HG03108 (cell line): ENCODE measurements around the gene SPSB4.

Source experiments
- ATAC-seq: cut with Tn5 transposase; IDR thresholded peaks from one replicate; pipeline ENCODE4 v1.9.1; 2021; ENCODE audit warnings: moderate library complexity; ENCODE audit not compliant: unreplicated experiment

The SPSB4 gene

DNA sequence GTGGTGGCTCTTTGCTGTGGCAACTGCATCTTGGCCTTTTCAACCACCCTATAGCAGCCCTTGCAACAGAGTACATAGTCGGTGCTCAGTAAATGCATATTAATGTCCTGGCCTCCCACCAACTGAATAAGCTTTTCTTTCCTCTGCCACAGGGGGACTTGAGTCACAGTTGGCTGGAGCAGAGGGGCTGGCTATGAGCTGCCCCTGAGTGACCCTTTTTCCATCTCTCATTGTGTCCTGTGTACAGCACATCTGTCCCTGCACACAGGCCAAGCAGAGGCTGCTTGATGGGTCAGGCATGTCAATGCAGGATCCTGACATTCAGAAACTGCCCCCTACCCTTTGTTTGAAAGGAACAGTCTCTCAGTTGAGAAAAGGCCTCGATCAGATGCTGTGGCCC lies 22.4 kb downstream of the SPSB4 start:
- ATAC-seq = no peak

DNA sequence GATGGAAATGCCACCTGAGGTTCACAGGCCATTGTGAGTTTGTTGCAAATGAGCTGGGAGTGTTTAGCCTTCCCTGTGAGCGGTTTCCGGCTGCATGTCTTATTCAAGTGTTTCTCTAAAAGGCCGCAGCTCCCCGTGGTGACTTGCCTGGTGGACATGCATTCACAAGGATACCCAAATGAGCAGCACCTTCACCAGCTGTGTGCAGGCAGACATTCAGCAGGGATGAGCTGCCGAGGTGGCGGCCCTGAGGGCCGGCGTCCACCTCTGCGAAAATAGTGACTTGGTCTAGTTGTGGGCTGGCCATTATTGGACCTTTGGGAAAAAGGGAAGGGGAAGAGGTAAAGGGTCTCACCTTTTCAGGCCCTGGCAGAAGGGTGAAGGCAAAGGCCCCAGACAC lies 23.4 kb downstream of the SPSB4 start:
- no peak for ATAC-seq

DNA sequence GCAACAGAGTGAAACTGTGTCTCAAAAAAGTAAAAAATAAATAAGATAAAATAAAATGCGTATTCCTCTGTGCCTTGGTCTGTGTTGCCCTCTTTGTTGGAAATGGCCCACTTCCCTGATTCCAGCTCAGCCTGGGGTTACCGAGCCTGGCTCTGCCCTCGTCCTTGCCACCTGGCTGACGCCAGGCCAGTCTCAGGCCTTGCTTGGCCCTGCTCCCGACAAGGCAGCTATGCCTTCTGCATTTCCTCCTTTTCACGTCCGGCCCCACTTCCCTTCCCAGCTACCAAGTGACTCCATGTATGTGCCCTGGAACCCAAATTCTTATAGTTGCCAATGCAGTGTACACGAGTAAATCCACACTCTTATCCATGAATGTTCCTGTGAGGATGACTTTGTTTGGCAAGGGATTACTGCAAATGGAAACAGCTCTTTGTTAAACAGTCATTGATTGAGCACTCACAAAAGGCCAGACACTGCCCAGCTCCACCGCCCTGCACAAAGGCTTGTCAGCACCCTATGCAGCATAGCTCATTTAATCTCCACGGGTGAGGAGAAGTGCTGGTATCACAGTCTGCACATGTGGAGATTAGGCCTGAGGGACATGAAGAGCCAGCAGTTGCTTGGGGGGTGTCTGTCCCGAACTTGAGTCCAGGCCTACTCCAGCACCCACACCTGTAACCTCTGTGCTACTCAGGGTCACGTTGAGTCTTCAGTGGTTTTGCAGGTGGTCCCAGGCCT lies 25.1 kb downstream of the SPSB4 start:
- ATAC-seq = no peak

DNA sequence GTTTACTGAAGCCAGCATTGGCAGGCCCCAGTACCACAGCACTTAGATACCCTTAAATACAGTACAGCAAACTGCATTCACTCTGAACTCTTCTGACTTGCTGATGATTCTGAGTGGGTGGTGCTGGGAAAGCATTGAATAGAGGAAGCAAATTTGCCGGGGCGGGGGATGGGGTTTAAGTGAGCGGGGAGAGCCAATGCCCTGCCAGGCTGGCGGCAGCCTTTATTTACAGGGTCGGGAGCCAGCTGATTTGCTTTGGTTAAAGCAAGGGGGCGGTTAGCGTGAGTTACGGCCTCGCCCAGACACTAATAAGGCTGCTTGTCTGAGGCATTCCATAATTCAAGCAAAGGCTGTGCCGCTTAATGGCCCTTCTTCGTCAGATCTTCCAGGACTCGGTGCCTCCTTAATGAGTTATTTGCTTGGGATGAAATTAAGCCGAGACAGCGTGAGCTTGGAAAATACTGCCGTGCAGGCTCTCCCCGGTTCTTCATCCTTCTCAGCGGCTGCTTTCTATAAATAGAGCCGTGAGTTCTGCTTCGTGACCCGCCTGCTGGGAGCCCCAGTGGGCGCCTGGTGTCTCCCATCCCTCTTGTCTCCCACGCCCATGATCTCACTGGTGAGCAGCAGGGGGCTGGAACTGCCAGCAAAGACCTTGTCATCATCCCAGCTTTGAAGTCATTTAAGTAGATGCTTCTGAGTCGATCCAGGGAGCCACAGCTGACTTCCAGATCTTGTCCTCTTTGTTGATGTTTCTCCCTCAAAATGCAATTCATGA lies 25.8 kb downstream of the SPSB4 start:
- no peak for ATAC-seq

DNA sequence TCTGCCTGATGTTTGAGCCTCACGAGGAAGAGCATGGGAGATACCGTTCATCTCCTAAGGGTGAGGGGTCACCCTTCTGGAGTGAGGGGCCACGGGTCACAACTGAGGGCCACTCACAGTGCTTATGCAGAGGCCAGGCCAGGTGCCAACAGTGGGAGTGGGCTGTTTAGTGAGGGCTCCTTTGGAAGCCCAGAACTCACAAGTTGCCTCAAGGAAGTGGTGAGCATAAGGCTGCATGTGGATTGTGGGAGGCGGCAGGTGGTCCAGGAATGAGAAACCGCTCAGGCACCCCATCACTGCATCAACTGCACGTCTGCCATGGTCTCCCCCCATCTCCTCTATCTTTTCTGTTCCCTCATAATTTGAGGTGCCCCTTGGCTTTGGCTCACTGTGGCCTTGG lies 26.5 kb downstream of the SPSB4 start:
- no peak for ATAC-seq

DNA sequence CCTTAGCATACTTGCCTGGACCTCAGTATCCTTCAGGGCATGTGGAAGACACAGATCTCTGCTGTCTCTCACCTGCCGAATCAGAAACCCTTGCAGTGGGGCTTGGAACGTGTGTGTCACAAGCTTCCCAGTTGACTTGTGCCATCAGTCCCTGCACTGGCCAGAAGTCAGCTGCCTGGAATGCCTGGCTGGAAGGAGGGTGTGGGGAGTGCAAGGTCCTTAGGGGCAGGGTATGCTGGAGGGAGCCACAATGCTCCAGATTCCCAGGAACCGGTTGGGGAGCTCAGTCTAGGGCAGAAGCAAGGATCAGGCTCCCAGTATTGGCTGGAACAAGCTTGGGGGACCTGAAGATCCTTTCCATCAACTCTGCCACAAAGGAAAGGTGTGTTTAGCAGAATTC lies 27.1 kb downstream of the SPSB4 start:
- no peak for ATAC-seq

DNA sequence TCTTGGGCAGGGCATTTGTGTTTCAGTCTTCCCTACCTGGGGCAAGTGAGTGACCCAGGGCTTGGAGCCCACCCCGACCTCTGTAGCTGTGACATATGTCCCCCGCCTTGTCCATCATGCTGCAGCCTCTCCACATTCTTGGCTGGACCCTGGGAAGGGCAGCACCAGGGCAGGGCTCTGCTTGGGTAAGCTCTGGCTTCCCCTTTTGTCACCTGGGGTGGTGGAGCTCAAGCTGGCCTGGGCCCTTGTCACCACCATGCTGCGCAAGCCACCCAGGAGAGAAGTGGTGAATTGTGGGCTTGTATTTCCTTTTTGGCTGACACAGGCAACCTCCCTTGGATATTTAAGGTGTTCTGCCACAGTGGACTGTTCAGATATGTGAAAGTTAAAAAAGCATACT lies 29.3 kb downstream of the SPSB4 start:
- no peak for ATAC-seq

DNA sequence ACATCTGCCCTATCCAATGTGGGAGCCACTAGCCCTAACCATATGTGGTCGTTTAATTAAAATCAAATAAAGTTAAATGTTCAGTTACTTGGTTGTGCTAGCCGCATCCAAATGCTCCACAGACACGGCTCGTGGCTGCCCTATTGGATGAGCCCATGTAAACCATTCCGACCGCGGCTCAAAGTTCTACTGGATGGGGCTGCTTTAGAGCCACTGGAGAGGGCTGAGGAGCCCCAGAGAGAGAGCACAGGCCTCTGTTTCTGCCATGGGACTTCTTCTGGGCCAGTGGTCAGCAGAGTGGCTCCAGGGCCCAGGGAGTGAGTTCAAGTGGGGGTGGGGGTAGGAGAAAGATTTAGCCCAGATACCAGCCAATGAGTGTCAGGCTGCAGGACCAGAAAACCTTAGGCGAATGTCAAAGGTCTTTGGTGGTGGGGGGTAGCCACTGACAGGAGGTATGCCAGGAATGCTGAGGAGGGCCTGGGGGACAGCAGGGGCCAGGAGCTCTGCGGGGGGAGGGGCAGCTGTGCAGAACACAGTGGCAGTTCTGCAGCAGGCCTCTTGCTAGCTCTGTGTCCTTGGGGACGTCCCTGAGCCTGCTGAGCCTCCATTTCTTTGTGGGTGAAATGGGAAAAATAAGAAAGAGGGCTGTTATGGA lies 30.1 kb downstream of the SPSB4 start:
- ATAC-seq = no peak

DNA sequence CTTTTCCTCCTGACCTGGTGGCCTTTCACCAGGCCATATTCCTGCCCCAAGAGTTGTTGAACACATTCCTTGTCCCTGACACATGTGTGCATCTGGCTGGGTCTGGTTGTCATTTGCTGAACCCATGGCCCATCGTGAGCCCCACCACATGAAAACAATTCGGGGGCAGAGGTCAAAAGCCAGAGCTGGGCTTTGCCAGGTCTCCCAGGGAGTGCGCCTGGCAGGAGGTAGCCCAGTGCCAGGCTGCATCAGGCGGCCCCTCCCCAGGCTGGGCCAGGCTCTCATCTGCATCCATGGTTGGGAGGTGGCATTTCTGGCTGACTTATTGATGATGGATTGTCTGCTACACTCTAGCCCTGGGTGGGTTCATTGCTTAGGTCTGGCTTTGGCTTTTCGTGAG lies 30.9 kb downstream of the SPSB4 start:
- ATAC-seq = no peak

DNA sequence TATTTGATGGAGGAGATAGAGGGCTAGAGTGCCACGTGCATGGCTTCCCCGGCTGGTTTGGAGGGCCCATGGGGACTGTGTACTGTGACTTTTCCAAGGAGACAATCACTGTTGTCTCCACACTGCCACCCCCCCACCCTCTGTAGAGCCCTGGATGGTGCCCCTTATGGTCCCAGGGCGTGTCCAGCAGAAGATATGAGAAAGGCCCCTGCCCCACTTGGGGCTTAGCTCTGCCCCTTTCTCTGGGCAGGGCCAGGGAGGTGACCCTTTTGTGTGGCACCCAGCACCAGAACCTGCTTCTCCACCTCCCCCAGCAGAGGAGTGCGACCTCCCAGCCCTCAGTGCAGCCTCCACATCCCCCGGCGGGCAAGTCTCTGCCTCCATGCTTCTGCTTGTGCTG lies 32.1 kb downstream of the SPSB4 start:
- ATAC-seq = no peak

DNA sequence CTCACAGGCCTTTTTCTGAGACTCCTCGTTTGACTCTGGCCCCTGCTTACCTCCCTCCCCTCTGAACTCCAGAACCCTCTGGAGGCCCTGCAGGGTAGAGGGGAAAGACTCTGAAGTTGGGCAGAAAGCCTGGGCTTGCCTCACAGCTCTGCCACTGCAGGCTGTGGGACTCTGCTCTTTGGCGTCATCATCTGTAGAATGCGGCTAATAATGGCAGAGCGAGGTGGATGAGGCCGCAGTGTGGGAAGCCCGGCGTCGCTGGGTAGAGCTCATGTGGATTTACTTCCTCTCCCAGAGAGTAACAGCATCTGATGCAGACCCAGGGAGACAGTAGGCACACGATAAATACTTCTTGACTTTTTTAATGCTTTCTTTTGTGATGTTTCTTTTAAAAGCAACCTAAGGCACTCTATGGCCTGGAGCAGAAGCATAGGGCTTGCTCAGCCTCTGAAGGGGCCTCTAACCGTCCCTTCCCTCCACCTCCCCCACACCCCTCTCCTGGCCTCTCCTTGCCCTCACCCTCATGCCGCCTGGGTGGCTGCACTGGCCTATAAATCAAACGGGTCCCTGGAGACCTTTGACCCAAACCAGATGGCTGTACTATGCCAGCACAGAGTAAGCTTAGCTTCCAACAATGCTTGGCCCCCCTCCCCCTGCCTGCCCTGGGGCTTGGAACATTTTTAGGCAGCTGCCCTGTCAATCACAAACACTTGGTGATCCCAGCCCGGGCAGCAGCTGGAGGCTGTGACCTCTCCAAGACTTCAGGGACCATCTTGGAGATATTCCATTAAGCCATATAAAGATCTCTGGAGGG lies 32.9 kb downstream of the SPSB4 start:
- ATAC-seq = no peak

DNA sequence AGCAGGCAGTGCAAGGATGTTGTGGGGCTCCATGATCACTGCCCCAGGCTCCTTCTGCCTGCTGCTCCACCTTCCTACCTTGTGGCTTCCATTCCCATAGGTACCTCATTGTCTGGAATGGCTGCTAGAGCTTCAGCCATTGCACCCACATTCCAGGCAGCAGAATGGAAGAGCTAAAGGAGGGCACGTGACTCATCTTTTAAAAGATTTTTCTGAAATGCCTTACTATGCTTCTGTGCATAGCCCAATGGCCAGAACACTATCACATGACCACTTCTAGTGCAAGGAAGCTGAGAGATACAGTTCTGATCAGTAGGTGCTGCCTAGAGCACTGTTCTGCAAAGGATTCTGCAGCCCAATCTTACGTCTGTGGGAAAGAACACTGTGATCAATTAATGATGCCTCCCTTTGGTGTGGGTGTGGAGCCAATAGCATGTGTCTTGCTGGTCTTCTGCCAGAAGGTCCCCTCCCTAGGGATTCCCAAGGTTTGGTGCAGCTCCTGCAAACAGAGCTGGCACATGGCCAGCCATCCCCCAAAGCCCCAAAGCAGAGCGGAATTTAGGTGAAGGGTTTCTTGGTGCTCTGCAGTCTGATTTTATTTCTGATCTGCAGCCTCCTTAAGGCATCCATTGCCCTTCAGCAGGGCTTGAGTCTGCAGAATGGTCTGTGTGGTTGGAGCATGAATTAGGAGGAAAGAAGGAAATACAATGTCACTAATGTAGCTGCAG lies 34.4 kb downstream of the SPSB4 start:
- ATAC-seq = no peak

DNA sequence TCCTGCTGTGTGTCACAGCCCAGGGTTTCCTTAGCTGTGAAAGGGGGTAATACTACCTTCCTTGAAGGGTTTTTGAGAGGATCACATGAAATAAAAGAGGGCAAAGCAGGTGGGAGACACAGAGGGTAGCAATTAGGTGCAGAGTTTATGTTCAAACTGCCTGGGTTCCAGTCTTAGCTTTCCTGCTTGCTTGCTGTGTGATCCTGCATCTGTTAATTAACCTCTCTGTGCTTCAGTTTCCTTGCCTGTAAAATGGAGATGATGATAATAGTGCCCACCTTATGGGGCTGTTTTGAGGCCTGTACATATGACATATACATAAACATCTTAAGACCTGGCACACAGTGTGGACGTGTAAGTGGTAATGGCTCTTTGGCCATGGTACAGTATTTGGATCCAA lies 35.0 kb downstream of the SPSB4 start:
- no peak for ATAC-seq

DNA sequence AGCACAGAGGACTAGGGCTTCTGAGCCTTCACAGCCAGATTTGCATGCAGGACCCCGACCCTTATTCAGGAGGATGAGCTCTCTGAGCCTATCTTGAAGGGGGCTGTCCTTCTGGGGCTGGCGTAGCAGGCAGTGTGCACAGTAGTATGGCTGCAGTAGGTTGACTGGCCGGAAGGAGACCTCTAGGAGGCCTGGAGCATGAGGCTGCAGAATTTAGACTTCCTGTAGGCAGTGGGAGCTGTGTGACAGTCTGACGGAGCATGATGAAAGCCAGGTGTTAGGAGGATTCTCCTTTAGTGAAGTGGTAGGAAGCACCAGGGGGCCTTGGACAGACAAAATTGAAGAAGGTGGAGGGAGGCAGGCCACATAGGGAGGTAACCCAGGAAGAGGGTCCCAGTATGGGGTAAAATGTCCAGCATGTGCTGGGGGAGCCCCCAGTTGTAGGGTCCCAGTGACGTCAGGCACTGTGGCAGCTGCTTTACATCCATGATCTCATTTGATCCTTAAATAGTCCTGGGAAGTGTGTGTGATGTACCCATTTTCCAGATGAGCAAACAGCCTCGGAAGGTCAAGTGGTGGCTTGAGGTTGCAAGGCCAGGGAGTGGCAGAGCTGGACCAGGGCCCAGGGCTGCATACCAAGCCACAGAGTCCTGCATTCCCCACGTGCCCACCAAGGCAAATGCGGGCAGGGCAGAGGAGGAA lies 36.1 kb downstream of the SPSB4 start:
- no peak for ATAC-seq

DNA sequence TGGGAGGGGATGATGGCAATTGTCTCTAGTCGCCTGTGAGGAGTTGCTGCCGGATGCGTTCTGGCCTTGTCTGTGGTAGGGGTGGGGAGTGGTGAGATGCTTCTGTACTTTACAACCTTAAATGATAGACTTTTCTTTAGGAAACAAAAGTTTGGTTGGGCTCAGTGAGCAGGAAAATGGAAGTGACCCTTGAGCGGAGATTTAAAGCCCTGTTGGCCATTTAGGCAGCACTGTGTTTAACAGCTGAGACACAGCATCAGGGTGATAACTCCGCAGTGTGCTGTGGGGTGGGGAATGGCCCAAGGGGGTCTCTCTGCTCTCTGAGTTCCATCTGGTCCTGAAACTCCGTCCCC lies 36.6 kb downstream of the SPSB4 start:
- no peak for ATAC-seq

DNA sequence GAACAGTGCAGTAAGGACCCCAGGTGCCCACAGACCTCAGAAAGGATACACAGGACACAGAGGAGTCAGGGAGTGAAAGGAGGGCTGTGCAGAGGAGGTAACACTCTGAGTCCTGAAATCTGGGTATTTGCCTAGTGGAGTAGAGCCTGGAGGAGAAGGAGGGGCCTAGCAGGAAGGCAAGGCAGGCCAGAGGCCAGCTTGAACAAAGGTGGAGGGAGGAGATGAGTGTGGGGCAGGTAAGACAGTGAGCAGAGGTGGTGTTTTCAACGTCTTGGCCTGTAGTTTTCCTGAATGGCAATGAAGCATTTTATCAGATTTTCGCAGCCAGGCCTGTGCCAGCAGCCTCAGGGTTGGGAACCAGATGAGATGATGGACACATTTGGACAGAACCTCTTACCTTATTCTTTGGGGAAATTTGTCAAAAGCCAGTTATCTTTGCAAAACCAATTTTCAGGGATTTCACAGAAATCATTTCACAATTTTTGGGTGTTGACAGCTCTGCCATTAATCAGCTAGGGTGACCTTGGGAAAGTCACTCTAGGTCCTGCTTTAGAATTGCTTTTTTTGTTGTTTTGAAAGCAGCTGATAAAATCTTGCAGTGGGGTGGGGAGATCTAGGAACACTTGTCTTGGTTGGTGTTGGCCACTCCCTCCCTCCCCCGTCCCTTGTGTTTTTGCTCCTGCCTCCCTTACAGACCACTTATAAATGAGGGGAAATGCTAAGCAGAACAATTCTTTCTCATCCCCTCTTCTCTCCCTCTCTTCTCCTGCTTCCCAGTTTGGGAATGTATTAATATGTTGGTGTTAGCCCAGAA lies 38.4 kb downstream of the SPSB4 start:
- no peak for ATAC-seq

DNA sequence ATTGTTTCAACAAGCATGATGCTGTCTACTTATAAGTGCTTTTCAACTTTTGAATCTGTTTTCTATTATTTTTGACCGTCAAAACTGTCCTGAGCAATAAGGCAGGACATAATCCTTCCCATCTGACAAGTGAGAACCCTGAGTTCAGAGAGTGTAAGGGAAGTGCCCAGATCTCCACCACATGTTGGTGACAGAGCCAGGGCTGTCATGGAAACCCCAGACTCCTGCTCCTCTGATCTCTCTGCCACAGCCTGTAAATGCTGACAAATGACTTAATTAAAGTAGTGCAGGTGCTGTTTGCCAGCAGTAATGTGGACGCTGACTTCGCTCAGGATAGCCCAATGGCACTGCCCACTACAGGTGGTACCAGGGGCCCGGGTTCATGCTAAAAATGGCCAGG lies 40.3 kb downstream of the SPSB4 start:
- ATAC-seq = no peak

DNA sequence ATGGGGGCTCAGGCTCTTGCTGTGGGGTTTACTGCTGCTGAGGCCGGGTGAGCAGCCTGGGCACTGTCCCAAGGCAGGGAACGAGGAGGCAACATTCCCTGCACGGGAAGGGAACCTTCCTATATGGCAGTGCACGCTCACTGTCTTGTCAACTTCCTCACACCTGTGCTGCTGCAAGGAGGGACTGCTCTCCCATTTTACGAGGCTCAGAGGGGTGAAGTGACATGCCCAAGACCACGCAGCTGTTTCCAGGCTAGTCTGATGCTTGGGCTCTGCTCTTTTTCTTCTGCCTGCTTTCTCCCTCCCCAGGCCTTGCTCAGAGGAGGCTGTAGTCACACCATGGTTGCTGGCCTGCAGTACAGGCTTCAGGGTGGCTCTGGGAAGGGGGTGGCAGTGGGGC lies 41.5 kb downstream of the SPSB4 start:
- no peak for ATAC-seq

DNA sequence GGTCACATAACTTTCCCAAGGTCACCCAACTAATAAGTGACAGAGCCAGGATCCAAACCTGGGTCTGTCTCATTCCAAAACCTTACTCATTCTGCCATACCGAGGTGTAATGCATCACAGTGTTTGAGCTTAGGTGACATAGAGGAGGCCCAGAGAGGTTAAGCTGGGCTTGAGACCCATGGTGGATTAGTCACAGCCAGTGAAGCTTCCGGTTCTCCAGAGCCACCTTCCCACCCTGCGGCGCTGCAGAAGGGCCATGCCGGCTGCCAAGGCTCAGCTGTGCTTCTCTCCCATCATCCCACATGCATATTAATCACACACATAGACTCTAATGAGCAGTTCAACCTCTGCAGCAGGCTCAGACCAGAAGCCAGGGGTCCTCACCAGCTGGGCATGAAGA lies 42.2 kb downstream of the SPSB4 start:
- ATAC-seq = no peak
